Measurements from ENCODE around the gene RGMB.

DNA sequence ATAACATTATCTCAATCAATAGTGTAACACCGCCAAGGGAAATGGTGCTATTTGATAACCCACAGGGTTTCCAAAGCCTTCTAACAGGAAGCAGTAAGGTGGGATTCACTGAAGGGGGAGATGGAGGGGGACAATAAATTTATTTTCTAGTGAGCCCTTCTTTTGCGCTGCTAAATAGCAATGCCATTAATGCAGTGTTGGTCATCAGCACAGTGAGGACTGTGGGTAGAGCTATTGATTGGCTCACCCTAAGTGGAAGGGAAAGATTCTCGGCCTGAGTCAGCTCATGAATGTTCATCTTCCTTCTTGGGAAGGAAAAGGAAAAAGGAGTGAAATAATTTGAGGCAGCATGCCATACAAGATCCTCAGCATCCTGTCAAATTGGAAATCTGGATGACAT is 25.4 kb downstream of the RGMB start:
- TF ChIP-seq, protein P1, sequence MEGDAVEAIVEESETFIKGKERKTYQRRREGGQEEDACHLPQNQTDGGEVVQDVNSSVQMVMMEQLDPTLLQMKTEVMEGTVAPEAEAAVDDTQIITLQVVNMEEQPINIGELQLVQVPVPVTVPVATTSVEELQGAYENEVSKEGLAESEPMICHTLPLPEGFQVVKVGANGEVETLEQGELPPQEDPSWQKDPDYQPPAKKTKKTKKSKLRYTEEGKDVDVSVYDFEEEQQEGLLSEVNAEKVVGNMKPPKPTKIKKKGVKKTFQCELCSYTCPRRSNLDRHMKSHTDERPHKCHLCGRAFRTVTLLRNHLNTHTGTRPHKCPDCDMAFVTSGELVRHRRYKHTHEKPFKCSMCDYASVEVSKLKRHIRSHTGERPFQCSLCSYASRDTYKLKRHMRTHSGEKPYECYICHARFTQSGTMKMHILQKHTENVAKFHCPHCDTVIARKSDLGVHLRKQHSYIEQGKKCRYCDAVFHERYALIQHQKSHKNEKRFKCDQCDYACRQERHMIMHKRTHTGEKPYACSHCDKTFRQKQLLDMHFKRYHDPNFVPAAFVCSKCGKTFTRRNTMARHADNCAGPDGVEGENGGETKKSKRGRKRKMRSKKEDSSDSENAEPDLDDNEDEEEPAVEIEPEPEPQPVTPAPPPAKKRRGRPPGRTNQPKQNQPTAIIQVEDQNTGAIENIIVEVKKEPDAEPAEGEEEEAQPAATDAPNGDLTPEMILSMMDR (IDR thresholded peaks at IDR 0.05; ENCODE audit: extremely low read depth in 1 of 2, insufficient read depth in 1 of 2, low read depth in 1 of 2, low read length in 2 of 2) = no peak
- no peak for TF ChIP-seq POLR2AphosphoS5 (IDR thresholded peaks at IDR 0.05; ENCODE audit: insufficient read depth, low read depth, low read length)
- TF ChIP-seq EZH2 (IDR thresholded peaks at IDR 0.05; ENCODE audit: borderline replicate concordance, low read depth, low read length, severe bottlenecking) = no peak
- no peak for TF ChIP-seq POLR2A (IDR thresholded peaks at IDR 0.05; ENCODE audit: low read depth, low read length)
- no peak for TF ChIP-seq GATA2 (IDR thresholded peaks at IDR 0.05; ENCODE audit: insufficient read depth, insufficient read length, low read depth, low read length)
- TF ChIP-seq, protein P2, sequence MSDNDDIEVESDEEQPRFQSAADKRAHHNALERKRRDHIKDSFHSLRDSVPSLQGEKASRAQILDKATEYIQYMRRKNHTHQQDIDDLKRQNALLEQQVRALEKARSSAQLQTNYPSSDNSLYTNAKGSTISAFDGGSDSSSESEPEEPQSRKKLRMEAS (IDR thresholded peaks at IDR 0.05; ENCODE audit: insufficient read depth, insufficient read length) = no peak
- no peak for TF ChIP-seq FOS (IDR thresholded peaks at IDR 0.05; ENCODE audit: borderline replicate concordance, insufficient read depth, low read length)
- no peak for TF ChIP-seq MYC (IDR thresholded peaks at IDR 0.05; ENCODE audit: low read depth, low read length)
- TF ChIP-seq JUN (IDR thresholded peaks at IDR 0.05; ENCODE audit: borderline replicate concordance, insufficient read depth, insufficient read length, low read depth) = no peak

All from endothelial cell of umbilical vein (primary cell).